HepG2 (cell line): Measurements from ENCODE around the gene RPH3AL.

ENCODE experiments used
- CBX5 ChIP-seq: sonication (generic); formaldehyde crosslinking; IDR thresholded peaks from 2 replicates; pipeline ENCODE4 v1.4.0; 2020; ENCODE audit warnings: missing genetic modification reagents, borderline replicate concordance
- CTCF ChIP-seq: sonication (generic); formaldehyde crosslinking; IDR thresholded peaks from 2 replicates; pipeline ENCODE4 v1.5.0; 2020; ENCODE audit warnings: mild to moderate bottlenecking, missing genetic modification reagents, moderate library complexity
- HNRNPH1 ChIP-seq: fragments of 200-400 bp; formaldehyde crosslinking; optimal IDR thresholded peaks from 2 replicates; pipeline ENCODE3; 2017; ENCODE audit warnings: mild to moderate bottlenecking, low read depth, low read length
- HOXA7 ChIP-seq: sonication (generic); formaldehyde crosslinking; IDR thresholded peaks from 2 replicates; pipeline ENCODE4 v1.8.1; 2022; ENCODE audit warnings: mild to moderate bottlenecking, missing genetic modification reagents, moderate library complexity
- LCORL ChIP-seq, 2 experiments: fragments of 450-650 bp in 1 of 2; sonication (generic) in 1 of 2; formaldehyde crosslinking in 1 of 2; IDR thresholded peaks; 2 replicates each; pipeline versions ENCODE4 v1.5.0 to v1.6.1; 2017 to 2020; ENCODE audit warnings: antibody characterized with exemption in 1 of 2, missing genetic modification reagents in 1 of 2
- NPAS2 ChIP-seq: sonication (generic); formaldehyde crosslinking; IDR thresholded peaks from 2 replicates; pipeline ENCODE4 v1.8.0; 2022; ENCODE audit warnings: mild to moderate bottlenecking, missing genetic modification reagents, borderline replicate concordance
- ZNF253 ChIP-seq: sonication (generic); formaldehyde crosslinking; IDR thresholded peaks from 2 replicates; pipeline ENCODE4 v1.8.0; 2022; ENCODE audit warnings: mild to moderate bottlenecking, missing genetic modification reagents, borderline replicate concordance
- ZNF484 ChIP-seq: sonication (generic); formaldehyde crosslinking; IDR thresholded peaks from 2 replicates; pipeline ENCODE4 v1.5.1; 2020; ENCODE audit warnings: mild to moderate bottlenecking, low read depth, missing genetic modification reagents, borderline replicate concordance
- ZNF609 ChIP-seq: sonication (generic); formaldehyde crosslinking; IDR thresholded peaks from 2 replicates; pipeline ENCODE4 v1.4.0; 2020; ENCODE audit warnings: mild to moderate bottlenecking, missing genetic modification reagents, borderline replicate concordance
- ZNF616 ChIP-seq: sonication (generic); formaldehyde crosslinking; IDR thresholded peaks from 2 replicates; pipeline ENCODE4 v1.5.0; 2020; ENCODE audit warnings: low read depth, mild to moderate bottlenecking, missing genetic modification reagents
- ZNF766 ChIP-seq: sonication (generic); formaldehyde crosslinking; IDR thresholded peaks from 2 replicates; pipeline ENCODE4 v1.5.0; 2020; ENCODE audit warnings: missing genetic modification reagents, borderline replicate concordance

- TF ChIP-seq ZNF616 (CRISPR knock-in tag) (no peak), ZNF766 (CRISPR knock-in tag) (no peak), ZNF253 (no peak), ZNF609 (CRISPR knock-in tag) (no peak), NPAS2 (no peak), CBX5 (CRISPR knock-in tag) (no peak), LCORL (IDR thresholded peaks at IDR 0.05) (no peak), LCORL (CRISPR knock-in tag; IDR thresholded peaks at IDR 0.05) (no peak), CTCF (CRISPR knock-in tag) (no peak), HOXA7 (no peak), ZNF484 (CRISPR knock-in tag) (no peak), HNRNPH1 (no peak)
Observed at GRCh38 chr17:336110-337021, 16.2 kb downstream of the RPH3AL start.
